NCI-H748 treated with DMSO at 0.1 percent for 48 hours (cell line): ENCODE data around the gene MAML2.

Source experiments
- DNase-seq: peaks from one replicate; lab custom pipeline; 2025; lab: John Stamatoyannopoulos, UW

The MAML2 gene

DNA sequence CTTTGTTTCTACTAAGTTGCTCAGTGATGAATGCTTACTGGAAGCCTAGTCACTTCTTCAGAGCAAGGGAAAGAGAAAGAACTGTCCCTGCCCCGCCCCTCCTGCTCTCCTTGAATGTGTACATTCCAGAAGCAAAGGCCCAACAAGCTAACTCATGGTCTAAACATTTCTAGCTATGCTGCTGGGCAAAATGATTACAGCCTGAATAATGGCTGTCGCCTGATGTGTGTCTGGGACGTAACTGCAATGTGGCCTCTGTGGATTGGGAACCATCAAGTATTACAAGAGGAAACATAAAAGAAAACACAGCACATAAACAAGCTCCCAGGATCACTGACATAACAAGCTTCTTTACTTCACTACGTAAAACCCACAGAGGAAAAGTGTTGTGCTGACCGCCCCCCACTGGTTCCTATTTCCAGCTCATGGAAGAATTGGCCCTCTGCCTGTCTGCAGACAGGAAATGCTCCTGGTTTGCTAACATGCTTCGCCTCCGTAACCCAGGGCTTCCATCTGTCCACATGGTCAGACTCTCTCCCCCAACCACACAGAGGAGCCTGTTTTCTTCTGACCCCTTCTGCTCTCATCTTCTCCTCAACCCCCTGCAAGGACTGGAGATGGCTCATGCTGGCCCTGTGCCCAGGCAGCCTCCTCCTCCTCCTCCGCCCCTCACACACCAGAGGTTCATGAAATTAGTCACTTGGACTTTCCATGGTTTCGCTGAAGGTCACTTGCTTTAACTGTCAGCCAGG, 187.2 kb downstream of the MAML2 start:
- DNase-seq: no peak

DNA sequence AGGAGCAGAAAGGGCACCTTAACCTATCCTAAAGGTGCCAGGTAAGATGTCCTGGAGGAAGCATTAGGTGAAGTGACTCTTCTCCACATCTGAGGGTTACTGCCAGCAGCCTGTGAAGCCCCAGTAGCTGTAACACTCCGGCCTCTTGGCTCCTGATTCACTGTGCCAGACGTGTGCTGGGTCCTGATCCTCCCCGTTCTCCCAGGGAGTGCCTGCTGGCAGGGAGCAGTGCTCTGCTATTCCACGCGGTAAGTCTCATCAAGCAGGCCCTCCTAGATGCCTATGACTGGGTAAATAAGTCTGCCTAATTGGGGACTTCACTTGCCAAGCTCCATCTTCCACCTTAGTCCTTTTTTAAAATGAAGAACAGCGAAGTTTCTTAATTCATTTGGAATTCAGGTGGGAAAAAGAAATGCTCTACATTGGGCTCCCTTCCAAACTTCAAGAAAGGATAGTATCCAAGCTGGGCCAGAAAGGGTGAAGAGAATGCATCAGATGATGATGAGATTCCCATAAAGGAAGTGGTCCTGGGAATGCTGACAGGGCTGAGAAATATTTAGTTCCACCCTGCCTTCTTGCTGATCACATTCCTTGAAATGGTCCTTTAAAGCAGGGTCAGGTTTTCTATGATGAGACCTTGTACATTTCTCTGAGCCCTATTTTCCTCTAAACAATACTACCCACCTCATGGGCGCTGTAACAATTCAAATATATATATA, 188.0 kb downstream of the MAML2 start:
- no peak for DNase-seq

DNA sequence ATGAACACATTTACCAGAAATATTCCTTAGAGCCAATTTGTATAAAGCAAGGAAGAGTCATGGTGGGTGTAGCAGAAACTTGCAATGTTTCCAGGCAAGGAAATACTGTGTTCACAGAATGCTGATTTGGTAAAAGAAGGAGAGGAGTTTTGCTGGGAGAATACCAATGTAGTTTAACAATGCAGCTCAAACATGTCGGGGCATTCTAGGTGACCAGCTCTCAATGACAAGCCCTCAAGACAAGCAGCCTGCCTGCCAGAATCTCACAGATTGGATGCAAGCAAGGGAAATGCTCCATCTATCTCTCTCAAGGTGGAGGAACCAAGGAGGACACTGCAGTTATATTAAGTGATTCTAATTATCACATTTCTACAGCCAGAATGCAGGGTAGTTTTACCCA, 190.4 kb downstream of the MAML2 start:
- DNase-seq: no peak

DNA sequence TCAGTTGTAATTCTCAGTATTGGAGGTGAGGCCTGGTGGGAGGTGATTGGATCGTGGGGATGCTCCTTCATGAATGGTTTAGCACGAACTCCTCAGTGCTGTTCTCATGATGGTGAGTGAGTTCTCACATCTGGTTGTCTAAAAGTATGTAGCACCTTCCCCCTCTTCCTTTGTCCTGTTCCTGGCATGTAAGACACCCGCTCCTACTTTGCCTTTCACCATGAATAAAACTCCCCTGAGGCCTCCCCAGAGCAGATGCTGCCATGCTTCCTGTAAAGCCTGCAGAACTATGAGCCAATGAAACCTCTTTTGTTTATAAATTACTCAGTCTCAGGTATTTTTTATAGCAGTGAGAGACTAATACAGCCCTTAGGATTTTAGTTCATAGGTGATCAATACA, 191.5 kb downstream of the MAML2 start:
- DNase-seq: no peak

DNA sequence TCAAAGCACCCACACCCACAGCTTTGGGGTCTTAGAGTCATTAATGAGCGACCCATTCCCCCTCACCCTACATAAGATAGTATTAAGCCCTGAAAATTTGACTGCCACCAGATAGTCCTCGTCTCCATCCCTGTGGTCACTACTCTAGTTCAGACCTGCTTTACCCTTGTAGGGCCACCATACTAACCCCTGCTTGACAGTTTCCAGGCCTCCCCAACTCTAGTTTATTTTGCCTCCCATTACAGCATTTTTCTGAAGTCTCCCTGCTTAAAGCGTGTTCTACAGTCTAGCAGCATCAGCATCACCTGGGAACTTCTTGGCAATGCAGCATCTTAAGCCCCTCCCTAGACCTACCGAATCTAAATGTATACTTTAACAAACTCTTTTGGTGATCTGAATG, 192.4 kb downstream of the MAML2 start:
- no peak for DNase-seq

DNA sequence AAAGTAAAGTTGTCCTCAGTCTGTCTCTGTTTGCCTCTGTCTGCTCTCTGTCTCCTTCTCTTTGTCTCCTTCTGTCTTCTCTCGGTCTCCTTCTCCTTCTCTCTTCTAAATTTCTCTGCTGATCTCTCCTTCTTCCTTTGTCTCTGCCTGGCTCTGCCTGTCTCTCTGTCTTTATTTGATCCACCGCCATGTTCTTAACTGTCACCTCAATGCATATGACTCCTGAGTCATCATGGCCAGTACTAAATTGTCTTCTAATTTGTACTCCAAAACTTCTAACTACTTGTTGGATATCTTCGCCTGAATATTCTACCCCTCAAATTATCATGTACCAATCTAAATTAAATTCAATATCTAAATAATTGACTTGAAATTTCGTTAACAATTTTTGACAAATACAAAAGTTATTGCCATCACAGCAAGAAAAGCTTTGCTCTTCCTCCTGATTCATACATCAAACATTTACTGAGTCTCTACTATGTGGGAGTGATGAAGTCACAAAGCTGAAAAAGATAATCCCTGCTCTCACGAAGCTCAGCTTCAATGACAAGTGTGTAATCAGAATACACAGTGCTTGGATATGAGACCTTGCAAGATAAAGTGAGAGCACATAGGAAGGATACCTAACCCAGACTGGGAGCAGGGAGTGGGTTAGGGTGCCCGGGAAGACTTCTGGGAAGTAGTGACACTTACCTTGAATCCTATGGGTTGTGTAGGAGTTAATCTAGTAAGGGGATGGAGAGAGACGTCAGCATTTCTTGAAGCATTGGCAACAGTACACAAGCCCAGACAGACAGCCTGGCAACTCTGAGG, 193.0 kb downstream of the MAML2 start:
- no peak for DNase-seq

DNA sequence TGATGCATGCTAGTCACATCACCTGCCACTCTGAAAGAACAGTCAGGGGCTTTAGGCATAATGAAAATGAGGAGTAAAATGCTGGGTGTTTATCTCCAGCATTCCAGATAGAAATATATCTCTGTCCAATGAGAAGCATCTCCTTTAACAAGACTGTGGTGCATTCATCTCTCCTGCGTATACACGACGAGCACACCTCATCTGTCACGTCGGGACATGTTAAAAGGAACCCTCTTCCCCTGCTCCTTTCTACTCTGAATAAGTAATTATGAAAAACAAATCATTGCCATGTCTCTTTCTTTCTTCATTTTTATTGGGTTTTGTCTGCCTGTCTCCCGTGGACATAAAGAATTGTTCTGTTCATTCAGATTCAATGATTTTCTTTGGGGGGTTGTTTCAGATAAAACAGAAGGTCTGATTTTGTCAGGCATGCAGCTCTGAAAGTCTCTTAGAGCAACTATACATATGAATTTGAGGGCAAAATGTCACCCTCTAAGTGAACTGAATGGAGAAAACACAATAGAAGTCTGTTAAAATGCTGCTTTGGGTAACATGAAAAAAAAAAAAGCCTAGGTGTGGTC, 195.0 kb downstream of the MAML2 start:
- no peak for DNase-seq

DNA sequence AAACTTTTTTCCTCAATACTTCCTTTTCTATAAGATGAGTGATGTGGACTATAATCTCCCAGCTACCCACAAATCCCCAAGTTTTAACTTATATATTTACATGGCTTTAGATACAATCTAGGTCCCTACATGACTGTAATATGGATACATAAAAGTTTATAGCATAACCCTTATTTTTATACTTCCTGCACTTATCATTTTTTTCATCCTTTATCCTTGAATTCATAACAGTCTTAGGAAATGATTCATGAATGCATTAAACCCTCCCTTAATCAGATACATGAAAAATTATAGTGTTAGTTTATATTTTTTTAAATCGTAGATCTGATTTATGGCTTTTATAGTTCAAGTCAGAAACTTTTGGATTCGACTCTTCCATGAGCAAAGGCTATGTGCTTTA, 195.8 kb downstream of the MAML2 start:
- no peak for DNase-seq

DNA sequence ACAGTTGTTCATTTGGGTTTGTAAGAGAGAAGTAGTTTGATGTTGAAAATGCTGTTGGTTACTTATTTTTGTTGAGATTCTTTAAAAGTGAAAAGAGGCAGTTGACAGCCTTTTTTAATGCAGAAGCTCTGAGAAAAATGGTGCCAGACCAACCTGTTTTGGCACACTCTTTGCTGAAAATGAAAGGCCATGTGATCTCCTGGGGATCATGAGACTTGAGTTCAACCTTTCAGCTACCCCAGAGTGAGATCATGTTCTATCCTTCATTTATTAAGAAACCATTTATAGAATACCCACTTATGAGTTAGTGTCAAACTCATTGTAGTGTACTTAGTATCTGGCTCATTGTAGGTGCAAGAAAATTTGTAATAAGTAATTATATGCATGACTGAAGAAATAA, 196.2 kb downstream of the MAML2 start:
- DNase-seq: no peak

DNA sequence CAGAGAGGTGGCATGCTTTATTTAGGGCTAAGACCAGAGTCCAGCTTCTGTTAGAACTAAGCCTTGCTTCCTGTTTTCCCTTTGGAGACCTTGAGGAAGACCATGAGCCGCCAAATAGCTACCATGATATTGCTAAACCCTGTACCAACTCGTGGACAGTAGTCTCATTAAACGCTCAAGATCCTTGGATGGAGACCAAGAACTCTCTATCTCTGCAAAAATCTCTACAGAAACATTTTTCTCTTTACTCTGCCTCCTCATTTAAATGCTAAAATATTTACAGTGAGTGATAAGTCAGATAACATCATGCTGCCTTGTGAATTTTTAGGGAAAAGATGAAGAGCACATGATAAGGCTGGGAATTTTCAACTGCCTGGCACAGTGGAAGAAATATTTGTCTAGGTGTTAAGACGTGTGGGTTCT, 197.8 kb downstream of the MAML2 start:
- no peak for DNase-seq

DNA sequence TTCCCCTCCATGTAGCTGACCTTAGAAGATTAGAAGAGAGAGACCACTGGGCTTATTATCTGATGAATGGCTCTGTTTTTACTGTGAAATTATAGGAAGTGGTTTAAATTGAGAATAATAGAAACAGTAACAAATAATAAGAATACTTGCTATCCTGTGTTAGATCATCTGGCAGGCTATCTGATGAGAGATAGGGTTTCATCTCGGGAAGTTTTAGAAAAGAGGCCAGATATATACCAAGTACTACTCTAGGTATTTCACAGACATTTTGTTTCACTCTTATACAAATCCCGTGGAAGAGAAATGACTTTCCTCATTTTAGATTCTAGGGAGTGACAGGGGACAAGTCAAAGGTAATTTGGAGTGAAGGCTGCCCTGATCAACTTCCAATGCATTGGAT, 198.4 kb downstream of the MAML2 start:
- DNase-seq: no peak

DNA sequence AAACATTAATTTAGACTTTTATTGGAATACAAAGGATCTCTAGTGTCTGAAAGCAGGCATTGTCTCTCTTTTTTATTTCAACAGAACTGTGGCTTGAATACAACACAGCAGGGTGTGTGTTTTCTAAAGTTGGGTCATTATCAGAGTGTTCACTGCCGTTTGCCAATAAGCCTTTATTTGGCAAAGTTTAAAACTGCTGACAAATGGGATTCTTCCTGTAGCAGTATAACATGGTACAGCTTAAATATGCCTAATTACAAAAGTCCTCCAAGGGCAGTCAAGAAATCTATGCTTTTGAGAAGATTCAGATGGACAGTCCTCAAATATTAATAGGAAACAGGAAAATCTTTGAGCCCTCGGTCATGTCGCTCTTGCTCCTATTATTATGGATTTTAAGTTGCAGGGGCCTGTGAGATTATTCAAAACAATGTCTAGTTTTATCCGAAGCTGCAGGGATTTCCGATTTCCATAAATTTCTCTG, 199.9 kb downstream of the MAML2 start:
- DNase-seq: no peak

DNA sequence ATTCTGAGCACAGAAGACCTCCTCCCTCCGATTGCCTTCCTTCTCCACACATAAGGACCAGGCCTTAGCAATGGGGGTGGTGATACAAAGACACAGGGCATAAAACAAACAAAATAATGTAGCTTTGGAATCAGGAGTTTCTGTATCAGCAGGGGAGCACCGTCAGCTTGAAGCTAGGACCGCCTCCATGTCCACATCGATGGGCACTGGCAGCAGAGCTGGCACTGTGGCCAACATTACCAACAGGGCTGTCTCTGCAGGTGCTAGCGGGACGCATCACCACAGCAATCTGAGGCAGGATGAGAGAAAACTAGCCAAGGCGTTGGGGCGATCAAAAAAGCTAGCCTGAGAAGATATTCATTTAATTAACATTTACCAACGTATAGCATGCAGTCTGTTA, 201.4 kb downstream of the MAML2 start:
- DNase-seq: no peak

DNA sequence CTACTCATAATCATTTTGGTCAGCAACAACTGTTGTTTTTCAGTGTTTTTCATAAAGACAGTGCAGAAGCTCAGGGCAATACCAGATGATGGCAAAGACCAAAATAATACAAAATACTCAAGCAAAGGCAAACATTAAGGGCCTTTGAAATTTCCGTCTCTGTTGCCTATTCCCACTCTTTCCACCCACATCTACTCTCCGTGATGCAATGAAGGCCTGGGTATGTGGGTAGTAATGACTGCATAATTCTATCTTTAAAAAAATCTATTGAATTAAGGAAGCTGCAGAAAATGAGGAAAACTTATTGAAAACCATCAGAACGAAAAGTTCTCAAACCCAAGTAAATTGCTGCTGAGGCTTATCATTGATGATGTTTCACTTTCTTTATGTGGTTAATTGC, 203.3 kb downstream of the MAML2 start:
- no peak for DNase-seq

DNA sequence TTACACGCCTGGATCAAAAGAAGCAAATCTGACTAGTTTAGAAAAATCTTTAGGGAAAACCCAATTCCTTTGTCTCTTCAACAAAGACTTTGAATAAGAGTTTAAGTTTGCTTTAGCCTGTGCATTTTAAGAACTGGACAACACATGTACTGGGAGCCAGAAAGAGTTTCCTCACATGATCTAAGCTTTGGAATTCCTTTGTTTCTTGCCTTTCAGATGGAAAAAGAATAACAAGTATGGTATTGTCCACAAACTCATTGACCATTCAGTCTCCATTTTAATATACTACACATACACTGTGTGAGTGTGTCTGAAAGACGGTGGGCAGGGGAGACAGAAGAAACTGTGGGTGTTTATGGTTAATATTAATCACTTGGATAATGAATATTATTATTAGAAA, 205.6 kb downstream of the MAML2 start:
- DNase-seq: no peak

DNA sequence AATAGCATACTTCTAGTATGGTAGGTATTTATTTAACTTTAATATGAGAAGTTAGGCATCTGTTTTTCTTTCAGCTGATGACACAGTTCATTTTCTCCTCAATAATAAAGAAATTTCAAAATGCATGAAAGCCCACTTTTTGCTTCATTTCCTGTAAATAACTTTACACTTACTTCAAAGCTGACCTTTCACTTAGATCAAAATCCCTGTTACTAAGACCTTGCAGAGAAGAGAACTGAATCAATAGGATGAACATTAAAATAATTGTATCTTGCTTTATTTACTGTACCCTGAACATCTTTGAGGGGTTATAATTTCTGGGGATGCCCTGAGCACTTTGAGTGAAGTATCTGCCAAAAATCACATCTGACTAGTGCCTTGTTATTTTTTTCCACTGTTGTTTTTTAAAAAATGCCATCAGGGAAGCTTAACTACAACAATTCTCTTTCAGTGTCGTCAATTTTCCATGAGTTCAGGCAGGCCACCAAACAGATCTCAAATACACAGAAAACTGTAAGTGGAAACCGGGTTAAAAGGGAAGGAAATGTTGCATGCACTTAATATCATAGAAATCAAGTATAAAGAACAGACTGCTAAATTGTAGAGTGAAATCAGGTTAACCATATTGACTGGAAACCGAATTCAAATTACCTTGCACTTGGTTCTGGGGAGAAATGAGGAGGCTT, 206.2 kb downstream of the MAML2 start:
- no peak for DNase-seq

DNA sequence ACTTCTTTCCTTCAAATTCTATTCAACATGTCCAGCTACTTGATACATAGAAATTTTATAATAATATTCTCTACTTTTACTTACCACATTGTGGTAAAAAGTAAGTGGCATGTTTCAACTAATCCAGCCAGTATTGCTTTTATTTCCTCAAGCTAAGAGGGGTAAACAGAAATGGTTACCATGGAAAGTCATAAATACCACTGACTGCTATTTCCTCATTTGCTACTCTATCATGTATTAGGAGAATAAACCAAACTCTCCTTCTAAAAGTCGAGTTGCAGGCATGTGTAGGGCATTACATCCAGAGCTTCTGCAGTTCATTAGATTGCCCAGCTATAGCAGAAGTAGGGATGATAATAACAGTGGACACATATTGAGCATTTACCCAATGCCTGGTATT, 208.4 kb downstream of the MAML2 start:
- no peak for DNase-seq

DNA sequence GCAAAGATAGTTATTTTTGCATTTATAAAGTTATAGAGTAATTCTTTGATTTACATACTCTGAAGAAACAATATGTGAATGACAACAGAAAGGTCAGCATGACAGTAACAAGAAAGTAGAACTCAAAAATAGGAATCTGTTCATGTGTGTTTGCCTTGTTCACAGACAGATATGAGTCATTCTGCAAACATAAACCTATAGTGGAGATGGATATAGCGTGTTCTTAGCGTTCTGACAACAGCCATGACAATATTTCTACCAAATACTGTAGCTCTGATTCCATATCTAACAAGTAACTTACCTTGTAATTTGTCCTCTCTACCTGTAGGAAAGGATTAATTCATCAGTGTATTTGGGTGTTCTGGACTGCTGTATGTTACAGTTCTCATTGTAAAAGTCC, 210.6 kb downstream of the MAML2 start:
- no peak for DNase-seq

DNA sequence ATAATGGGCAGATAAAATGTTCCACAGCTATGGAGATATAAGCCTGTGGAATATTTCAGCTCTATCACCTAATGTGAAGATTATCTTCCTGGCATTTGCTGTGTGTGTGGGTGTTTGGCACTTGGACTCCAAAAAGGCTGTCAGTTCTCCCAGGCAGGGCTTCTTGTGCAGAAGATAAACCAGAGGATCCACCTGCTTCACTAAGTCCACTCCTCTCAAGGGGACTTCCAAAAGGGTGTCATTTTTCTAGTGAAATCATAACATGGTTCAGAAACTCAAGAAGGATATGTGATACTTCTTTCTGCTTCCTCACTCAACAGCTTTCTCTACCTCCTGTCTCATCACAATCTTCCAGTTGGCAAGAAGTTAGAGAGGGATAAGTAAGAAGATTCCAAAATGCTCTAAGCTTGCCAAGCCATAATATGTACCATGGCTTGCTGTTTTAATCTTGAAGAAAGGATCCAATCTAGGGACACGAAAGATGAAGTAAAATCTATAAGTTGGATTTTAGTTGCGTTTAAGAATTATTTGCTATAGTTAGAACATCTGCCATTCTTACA, 212.9 kb downstream of the MAML2 start:
- DNase-seq: no peak

DNA sequence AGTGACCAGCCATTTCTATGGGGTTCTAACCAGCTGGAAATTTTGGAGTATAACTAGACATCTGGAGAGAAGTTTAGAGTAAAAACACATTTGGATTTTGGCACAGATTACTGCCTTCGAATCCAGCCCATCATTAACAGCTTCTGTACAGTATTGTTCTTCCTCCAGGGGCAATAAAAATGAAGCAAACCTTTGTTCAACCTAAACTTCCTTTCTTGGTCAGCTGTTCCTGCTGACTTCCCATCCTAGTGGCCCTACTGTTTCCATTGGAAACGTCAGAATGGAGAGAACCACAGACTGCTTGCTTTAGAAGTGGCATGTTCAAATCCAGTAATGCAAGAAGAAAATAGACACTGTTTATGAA, 215.4 kb downstream of the MAML2 start:
- no peak for DNase-seq

DNA sequence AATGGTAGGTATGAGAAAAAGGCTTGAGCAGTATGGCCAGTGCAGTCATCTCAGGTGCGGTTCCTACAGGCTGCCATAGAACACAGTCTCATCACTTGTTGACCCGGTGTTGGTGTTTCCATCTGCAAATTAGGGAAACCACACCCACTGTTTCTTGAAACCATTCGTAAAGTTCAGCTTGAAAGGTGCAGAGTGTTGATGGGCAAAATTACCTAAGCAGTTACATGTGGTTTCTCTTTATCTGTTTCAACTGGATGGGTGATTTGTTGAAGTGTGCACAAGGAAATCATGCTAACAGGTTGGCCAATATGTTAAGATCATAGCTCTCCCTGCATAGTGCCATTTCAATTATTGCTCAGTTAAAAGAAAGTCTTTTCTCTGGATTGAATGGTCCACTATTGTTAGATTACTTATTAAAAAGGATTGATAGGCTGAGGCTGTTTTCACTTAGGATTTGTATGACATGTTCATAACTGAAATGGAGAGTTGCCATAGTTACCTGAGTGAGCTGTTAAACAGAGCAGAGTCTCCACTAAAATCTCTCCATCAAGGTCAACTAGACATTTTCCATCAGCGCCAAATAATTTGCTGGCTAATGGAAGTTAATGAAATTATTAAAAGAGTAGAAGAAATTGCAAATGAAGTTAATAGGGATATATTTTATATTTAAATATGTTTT, 215.9 kb downstream of the MAML2 start:
- no peak for DNase-seq
